ENCODE measurements around the gene CRYL1. TPM values are rescaled to one million over a fixed set of nuclear protein-coding genes. Genes with fewer than 3 reads are reported as not detected.

CRYL1 gene
- total RNA-seq, 2 donors from 2014 or later: 64.6 to 144 TPM

- Histone ChIP-seq H3K9me3 (no peaks in the 10 kb centered on the region), H3K27me3 (no peaks in the 10 kb centered on the region), H3K36me3 (no peaks in the 10 kb centered on the region), H3K9ac (ENCODE audit: low read depth in 2 of 2, low read length in 2 of 2) (no peak overlapping the region), H3K4me3 (no peak overlapping the region), H3K27ac (no peak overlapping the region), H3K4me1 (no peaks in the 10 kb centered on the region)
- DNase-seq: no peak
- TF ChIP-seq CTCF (IDR thresholded peaks at IDR 0.05): no peak
- intact Hi-C loops (cut with DNase I): no loop called here
Observed at GRCh38 chr13:20477394-20477793, 48.3 kb downstream of the CRYL1 start.

- Histone ChIP-seq H3K9me3 (no peaks in the 10 kb centered on the region), H3K36me3 (no peaks in the 10 kb centered on the region), H3K27me3 (no peaks in the 10 kb centered on the region), H3K4me1 (no peaks in the 10 kb centered on the region), H3K4me3 (no peak overlapping the region), H3K9ac (ENCODE audit: low read depth in 2 of 2, low read length in 2 of 2) (no peak overlapping the region), H3K27ac (no peak overlapping the region)
- intact Hi-C loops (cut with DNase I): no loop called here
- DNase-seq: no peak
- no peak for TF ChIP-seq CTCF (IDR thresholded peaks at IDR 0.05)
Observed at GRCh38 chr13:20475927-20476691, 49.5 kb downstream of the CRYL1 start.

- no peaks in the 10 kb centered on the region for H3K27me3 ChIP-seq
- H3K9me3 ChIP-seq: no peaks in the 10 kb centered on the region
- no peak for TF ChIP-seq CTCF (IDR thresholded peaks at IDR 0.05)
- H3K36me3 ChIP-seq: no peaks in the 10 kb centered on the region
- no peak for DNase-seq
- intact Hi-C loops (cut with DNase I): no loop called here
- H3K27ac ChIP-seq: no peak overlapping the region
- H3K4me3 ChIP-seq: no peak overlapping the region
- H3K4me1 ChIP-seq: no peaks in the 10 kb centered on the region
- H3K9ac ChIP-seq (ENCODE audit: low read depth in 2 of 2, low read length in 2 of 2): no peak overlapping the region
Observed at GRCh38 chr13:20474515-20474914, 51.1 kb downstream of the CRYL1 start.

- no peak for TF ChIP-seq CTCF (IDR thresholded peaks at IDR 0.05)
- Histone ChIP-seq H3K9me3 (no peaks in the 10 kb centered on the region), H3K9ac (ENCODE audit: low read depth in 2 of 2, low read length in 2 of 2) (no peak overlapping the region), H3K36me3 (no peaks in the 10 kb centered on the region), H3K4me3 (no peak overlapping the region), H3K27me3 (no peaks in the 10 kb centered on the region), H3K4me1 (no peaks in the 10 kb centered on the region), H3K27ac (no peak overlapping the region)
- DNase-seq: no peak
- intact Hi-C loops (cut with DNase I): no loop called here
Observed at GRCh38 chr13:20473888-20474287, 51.8 kb downstream of the CRYL1 start.

- Histone ChIP-seq H3K4me3 (no peak overlapping the region), H3K9ac (ENCODE audit: low read depth in 2 of 2, low read length in 2 of 2) (no peak overlapping the region), H3K27ac (no peak overlapping the region), H3K9me3 (no peaks in the 10 kb centered on the region), H3K4me1 (no peaks in the 10 kb centered on the region), H3K27me3 (no peaks in the 10 kb centered on the region), H3K36me3 (no peaks in the 10 kb centered on the region)
- no peak for DNase-seq
- no peak for TF ChIP-seq CTCF (IDR thresholded peaks at IDR 0.05)
- intact Hi-C loops (cut with DNase I): no loop called here
Observed at GRCh38 chr13:20473139-20473538, 52.5 kb downstream of the CRYL1 start.

Measured in colonic mucosa (tissue), 4 donors.